ENCODE measurements around the gene RUNDC3A.
"Not testable (repeated sequence)": the region's sequence is repeated elsewhere in the genome, so short reads cannot be mapped to it uniquely, and the experiment has no call there.

RUNDC3A gene

DNA sequence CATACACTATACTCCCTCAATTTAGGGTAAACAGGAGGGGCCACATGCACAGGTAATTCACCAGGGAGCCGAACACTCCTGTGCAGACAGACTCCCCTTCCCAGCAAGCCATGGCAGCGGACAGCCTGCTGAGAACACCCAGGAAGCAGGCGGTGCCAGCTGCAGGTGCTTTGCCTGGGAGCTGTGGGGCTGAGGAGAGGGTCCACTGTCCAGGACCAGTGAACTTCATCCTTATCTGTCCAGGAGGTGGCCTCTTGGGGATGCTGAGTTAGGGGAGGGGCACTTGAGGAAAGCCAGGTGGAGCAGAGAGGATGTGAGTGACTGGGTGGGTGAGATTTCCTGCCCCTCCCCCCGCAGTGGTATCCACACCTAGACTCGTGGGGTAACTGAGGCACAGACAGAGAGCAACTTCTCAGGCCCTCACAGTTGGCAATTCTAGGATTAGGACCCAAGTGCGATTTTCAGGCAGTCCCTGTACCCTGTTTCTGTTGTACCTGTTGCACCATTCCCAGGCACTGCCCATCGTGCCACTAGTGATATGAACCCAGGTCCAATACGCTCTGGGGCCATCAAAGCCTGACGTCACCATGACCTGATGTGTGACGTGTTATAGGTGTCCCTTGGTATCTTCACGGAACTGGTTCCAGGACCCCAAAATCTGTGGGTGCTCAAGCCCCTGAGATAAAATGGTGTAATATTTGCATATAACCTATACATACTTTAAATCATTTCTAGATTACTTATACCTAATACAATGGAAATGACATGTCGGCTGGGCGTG, 37.9 kb downstream of the RUNDC3A start:
- no peak for DNase-seq

DNA sequence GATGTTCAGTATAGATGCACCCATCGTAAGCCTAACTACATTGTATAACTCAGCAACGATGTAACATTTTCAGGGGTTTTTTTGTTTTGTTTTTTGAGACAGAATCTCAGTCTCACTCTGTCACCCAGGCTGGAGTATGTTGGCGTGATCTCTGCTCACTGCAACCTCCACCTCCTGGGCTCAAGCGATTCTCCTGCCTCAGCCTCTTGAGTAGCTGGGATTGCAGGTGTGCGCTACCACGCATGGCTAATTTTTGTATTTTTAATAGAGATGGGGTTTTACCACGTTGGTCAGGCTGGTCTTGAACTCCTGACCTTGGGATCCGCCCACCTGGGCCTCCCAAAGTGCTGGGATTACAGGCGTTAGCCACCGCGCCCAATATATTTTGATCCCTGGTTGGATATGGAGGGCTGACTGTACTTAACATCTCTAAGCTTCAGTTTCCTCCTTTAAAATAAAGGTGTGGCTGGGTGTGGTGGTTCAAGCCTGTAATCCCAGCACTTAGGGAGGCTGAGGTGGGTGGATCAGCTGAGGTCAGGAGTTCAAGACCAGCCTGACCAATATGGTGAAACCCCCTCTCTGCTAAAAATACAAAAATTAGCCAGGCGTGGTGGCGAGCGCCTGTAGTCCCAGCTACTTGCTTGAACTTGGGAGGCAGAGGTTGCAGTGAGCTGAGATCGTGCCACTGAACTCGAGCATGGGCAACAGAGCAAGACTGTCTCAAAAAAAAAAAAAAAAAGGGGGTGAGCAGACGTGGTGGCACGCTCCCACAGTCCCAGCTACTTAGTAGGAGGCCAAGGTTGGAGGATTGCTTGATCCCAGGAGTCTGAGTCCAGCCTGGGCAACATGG, 39.0 kb downstream of the RUNDC3A start:
- not testable (repeated sequence) for DNase-seq

DNA sequence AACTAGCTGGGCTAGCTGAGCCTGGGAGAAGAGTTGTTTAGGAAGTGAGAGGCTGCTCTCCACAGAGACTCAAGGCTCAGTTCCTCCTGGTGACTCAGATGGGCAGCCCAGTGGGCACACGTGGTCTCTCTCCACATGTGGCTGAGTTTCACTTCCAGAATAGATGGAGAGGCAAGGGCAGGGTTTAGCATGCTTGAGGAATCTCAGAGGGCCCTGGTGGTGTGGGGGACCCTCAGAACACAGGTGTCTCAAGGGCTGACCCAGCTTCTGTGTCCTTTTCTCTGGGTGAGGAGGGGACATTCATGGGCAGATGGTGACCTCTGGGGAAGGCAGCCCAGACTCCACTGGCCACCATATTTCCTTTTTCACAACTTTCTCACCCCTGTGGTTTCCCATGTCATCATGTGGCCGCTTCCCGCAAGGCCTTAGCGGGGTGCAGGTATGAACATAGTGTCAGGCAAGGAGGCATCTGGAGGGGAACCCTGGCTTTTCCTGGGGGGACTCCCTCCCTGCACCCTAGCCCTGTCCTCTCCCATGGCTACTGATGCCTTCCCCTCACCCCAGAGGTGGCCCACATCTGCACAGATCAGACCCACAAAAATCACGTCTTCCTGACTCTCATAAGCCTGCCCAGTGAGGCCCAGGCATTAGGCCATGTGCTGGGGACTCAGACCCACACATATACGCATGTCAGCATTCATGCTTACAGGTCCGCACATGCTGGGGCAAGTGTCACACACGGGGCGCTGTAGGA, 40.0 kb downstream of the RUNDC3A start:
- DNase-seq = no peak

DNA sequence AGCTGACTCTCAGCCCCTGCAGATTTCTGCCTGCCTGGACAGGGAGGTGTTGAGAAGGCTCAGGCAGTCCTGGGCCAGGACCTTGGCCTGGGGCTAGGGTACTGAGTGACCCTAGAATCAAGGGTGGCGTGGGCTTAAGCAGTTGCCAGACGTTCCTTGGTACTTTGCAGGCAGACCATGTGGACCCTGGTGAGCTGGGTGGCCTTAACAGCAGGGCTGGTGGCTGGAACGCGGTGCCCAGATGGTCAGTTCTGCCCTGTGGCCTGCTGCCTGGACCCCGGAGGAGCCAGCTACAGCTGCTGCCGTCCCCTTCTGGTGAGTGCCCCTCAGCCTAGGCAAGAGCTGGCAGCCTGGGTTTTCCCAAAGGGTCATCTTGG, 40.6 kb downstream of the RUNDC3A start:
- DNase-seq = no peak

DNA sequence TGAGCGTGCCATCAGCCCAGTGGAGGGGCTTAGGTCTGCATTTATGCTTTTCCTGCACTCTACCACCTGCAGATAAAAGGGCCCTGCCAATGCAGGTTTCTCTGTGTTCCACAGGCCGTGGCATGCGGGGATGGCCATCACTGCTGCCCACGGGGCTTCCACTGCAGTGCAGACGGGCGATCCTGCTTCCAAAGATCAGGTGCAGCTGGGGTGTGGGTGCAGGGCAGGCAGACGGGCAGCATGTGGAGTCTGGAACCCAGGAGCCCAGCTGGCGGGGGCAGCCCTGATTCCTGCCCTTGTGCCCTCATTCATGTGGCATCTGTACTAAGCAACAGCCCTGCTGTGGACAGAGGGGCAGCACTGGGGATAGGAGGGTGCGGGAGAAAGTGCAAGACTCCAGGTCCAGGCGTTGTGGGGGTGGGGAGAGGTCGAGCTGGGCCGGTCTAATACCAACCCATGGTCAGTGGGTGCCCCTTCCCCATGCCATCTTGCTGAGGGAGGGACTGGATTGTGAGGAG, 41.2 kb downstream of the RUNDC3A start:
- no peak for DNase-seq

DNA sequence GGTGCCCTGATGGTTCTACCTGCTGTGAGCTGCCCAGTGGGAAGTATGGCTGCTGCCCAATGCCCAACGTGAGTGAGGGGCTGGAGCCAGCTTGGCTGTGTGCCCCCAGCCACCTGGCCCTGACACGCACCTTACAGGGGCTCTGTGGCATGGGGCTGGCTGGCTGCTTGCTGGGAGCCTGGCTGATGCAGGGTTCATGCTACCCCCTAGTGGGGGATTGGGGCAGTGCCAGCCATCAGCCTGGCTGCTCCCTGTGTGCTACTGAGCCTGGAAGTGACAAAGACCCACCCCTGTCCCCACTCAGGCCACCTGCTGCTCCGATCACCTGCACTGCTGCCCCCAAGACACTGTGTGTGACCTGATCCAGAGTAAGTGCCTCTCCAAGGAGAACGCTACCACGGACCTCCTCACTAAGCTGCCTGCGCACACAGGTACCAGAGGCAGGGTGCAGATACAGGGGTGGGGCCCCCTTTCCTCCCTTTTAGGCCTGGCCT, 42.4 kb downstream of the RUNDC3A start:
- DNase-seq = peak; percentile 77

DNA sequence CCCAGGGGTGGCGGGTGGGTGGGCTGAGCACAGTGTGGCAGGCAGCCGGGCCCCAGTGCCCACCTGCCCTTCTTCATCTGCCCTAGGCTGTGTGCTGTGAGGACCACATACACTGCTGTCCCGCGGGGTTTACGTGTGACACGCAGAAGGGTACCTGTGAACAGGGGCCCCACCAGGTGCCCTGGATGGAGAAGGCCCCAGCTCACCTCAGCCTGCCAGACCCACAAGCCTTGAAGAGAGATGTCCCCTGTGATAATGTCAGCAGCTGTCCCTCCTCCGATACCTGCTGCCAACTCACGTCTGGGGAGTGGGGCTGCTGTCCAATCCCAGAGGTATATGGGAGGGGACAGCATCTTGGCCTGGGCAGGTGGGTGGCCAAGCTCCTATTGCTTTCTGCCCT, 43.1 kb downstream of the RUNDC3A start:
- no peak for DNase-seq

DNA sequence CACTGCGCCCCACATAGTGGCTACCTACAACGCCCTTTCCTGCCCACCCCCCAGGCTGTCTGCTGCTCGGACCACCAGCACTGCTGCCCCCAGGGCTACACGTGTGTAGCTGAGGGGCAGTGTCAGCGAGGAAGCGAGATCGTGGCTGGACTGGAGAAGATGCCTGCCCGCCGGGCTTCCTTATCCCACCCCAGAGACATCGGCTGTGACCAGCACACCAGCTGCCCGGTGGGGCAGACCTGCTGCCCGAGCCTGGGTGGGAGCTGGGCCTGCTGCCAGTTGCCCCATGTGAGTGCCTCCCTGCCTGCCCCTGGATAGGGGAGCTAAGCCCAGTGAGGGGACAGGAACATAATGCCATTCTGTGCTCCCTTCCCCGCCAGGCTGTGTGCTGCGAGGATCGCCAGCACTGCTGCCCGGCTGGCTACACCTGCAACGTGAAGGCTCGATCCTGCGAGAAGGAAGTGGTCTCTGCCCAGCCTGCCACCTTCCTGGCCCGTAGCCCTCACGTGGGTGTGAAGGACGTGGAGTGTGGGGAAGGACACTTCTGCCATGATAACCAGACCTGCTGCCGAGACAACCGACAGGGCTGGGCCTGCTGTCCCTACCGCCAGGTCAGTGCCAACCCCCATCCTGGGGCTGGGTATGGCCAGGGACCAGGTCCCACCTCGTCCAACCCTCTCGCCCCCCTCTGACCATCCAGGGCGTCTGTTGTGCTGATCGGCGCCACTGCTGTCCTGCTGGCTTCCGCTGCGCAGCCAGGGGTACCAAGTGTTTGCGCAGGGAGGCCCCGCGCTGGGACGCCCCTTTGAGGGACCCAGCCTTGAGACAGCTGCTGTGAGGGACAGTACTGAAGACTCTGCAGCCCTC, 43.8 kb downstream of the RUNDC3A start:
- no peak for DNase-seq

DNA sequence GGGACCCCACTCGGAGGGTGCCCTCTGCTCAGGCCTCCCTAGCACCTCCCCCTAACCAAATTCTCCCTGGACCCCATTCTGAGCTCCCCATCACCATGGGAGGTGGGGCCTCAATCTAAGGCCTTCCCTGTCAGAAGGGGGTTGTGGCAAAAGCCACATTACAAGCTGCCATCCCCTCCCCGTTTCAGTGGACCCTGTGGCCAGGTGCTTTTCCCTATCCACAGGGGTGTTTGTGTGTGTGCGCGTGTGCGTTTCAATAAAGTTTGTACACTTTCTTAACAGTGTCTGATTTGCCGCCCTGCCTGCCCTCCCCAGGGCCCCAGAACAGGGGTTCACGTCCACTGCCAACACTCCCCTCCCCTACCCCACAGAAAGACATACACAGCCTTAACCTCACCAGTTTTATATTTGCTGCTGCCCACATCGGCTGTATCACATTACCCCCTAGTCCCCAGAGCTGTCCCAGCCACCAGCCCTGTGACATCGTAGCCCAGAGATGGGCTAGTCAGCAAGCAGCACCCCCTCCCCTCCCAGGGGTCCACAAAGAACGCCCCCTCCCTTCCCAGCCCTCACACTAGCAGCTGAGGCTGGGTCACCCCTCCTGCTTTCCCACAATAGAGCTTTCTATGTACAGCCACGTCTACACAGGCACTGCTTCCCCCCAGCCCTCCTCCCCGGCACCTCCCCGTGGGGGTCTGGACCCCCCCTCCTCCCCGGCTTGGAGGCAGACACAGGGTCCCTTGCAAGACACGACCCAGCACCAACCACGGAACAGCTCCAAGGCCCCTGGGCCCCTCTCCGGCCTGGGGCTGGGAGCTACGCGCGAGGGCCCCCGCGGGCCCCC, 44.6 kb downstream of the RUNDC3A start:
- DNase-seq = no peak

DNA sequence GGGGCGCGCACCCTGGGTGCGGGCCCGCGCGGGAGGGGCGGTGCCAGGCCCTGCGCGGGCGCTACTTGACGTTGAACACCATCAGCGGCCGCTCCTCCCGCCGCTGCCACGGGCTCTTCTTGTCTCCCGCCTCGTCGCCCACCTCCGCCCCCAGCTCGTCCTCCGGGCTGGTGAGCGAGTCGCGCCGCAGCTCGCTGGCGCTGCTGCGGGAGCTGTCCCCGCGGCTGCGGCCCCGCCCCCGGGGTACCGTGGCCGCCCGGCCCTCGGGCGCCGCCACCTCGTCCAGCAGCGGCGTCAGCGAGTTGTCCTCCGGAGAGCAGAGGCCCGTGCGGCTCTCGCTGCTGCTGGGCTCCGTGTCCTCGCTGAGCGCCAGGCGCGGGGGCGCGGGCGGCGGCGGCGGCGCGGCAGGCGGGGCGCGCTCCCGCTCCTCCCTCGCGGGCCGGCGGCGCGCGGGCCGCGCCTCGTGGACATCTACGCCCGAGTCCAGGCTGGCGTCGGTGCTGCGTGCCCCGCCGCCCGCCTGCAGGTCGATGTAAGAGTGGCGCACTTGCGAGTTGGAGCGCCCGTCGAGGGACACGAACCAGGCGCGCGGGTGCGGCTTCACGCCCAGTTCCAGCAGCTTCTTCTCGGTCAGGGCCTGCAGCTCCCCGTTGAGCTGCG, 45.4 kb downstream of the RUNDC3A start:
- peak; percentile 24 for DNase-seq

DNA sequence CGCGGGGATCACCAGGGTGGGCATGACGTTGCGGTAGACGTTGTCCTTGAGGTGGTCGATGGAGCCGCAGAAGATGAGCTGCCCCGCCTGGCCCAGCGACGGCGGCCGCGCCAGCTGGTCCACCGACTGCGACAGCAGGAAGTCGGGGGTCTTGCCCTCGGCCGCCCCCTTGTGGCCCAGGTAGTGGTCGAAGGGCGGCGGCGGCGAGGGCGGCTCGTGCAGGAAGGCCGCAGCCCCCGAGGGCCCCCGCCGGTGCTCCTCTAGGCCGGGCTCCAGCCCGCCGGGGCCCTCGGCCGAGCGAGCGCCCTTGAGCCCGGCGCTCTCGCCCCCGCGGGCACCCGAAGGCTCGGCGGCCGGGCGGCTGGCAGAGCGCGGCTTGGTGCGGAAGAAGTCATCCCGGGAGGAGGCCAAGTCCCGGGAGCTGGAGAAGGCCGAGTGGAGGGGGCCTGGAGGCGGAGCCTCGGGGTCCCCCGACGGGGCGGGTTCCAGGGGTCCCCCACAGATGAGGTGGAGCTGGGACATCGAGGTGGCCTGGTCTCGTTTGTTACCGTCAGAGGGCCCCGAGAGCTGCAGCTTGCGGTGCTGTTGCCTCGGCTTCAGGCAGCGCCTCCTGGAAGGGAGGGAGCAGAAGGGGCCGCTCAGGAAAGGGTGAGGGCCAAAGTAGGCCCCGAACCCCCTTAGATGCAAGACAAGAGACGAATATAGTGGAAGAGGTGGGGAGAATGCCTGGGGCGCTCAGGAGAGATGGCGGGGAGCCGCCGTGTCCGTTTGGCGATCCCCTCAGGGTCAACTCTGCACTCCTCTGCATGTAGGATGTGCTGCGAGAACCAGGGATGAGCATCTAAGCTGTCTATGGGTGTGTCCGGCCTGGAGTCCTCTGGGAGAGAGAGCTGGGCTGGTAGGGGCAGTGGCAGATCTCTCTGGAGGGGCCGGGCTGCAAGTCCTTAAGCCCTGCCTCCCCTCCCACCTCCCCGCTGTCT, 46.5 kb downstream of the RUNDC3A start:
- peak; percentile 72 for DNase-seq

DNA sequence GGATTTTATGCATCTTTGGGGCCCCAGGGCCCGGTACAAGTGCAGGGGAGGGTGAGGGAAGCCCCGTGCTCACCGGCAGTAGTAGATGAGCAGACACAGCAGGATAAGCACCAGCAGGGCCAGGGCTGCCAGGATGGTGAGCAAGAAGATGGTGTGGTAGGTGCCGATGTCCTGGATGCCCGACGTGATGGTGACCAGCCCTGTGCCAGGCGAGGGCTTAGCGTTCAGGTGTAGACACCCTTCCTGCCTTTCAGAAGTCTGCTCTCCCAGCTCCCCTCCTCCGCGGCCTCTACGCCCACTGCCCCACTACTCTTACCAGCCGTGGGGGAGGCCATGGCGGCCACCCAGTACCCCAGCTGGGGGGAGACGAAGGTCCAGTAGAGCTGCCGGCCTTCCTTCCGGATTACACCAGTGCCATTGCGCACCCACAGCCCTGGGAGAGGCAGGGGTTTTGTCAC, 47.3 kb downstream of the RUNDC3A start:
- no peak for DNase-seq

DNA sequence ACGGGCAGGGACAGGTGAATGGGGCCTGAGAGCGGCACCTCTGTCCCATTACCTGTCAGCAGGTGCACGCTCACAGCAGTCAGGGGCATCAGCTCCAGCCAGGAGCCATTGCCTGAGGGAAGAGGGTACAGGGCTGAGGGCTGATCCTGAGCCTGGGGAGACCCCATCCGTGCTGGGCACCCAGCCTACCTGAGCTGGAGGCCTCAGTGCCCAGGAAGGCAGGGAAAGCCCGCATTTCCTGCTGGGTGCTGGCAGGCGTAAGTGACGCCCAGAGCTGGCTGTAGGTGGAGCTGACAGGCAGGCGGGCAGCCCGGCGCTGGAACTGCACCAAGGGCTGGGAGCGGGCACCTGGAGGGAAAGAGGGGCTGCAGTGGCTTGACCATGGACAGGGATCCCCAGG, 47.8 kb downstream of the RUNDC3A start:
- DNase-seq = no peak

DNA sequence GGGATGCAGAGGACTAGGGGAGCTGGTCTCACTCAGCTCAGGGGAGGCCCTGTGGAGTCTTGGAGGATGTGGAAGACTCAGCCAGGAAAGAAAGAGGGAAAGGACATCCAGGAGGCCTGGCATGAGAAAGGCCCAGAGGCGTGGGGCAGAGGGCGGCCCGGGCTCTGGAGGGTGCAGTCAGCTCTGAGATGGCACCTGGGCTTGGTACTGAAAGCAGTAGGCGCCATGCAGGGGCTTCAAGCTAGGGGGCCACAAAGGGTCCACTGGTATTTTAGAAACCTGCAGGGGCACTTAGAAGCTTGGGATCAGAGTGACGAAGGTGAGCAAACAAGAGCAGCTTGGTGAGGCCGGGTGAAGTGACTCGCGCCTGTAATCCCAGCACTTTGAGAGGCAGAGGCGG, 49.7 kb downstream of the RUNDC3A start:
- DNase-seq = no peak

DNA sequence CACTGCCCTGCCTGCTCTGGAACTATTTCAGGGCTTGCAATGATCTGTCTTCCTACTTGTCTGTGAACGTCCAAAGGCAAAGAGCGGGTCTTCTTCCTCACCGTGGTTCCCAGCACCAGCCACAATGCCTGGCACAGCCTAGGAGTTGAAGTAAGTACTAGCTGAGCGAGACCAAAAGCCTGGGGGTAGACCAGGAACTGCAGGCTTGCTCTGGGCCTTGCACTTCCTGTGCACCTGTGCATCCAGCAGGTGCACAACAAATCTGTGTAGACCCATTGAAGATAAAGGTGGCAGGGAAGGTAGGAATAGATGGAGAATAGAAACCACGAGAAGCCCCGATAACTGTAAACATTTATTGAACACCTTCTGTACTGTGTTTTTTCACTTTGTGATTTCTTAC, 50.6 kb downstream of the RUNDC3A start:
- DNase-seq = no peak

DNA sequence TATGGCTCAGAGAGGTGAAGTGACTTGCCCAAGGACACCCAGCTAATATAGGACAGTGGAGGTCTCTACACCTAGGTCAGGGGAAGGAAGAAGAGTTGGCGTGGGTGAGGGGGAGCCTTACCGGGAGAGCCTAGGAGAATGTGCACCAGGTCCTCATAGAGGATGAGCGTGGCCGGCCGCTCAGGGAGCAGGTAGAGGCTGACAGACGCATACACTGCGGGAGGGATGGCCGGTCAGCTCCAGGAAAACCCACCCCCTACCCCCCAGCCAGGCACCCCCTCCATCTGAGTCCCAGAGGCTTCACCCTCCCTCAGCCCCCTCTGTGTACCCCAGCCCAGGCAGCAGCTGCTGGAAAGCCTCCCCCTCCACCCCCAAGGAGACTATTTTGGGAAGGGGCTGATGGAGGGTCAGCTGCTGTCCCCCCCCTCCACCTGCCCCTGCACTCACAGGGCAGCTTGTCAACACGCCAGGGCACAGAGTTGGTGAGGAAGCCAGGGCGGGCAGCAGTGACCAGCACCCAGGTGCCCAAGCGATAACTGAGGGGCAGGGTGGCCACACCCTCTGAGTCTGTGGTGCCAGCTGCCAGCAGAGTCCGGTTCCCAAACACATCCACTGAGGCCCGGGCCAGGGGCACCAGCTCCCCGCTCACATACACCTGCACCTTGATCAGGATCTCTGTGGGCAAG, 51.2 kb downstream of the RUNDC3A start:
- no peak for DNase-seq

DNA sequence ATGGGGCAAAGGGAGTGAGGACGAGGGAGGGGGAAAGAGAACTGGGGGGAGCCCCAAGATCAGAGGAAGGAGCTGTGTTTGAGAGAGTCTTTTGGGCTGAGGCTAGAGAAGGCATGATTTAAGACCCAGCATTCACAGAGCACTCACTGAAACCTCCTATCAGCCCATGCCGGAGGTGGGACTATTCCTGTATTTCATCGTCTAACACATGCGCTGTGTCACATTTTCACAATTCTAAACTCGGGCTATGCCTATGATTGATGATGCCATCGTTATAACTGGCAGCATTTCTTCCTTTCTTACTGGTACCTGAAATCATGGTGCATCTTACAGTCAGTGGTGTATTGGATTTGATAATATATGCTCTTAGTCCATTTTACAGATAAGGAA, 51.7 kb downstream of the RUNDC3A start:
- DNase-seq = no peak

DNA sequence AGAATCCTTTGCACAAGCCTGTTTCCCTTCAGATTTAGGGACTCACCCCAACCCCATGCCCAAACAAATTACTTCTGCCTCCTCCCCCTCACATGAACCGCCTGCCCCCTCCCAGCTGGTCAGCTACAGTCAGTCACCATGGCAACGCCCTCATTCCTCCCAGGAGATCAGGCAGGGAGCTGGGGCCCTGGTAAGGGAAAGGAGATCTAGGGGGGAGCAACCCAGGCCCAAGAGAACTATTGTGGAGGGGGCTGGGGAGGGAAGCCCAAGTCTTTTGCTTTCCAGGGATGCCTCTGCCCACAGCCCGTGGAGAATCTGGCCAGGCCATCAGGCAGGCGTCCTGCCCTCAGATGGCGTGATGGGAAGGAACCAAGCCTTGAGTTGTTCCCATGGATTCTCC, 52.4 kb downstream of the RUNDC3A start:
- DNase-seq = no peak
